Activated naive CD4-positive, alpha-beta T cell treated with Interleukin-2 at 50 U/mL for 16 hours (primary cell): Measurements from ENCODE around the gene ARMH1.

Experiments
- DNase-seq: peaks from one replicate; pipeline ENCODE4 v3.0.0-alpha.2; 2020

Gene ARMH1

DNA sequence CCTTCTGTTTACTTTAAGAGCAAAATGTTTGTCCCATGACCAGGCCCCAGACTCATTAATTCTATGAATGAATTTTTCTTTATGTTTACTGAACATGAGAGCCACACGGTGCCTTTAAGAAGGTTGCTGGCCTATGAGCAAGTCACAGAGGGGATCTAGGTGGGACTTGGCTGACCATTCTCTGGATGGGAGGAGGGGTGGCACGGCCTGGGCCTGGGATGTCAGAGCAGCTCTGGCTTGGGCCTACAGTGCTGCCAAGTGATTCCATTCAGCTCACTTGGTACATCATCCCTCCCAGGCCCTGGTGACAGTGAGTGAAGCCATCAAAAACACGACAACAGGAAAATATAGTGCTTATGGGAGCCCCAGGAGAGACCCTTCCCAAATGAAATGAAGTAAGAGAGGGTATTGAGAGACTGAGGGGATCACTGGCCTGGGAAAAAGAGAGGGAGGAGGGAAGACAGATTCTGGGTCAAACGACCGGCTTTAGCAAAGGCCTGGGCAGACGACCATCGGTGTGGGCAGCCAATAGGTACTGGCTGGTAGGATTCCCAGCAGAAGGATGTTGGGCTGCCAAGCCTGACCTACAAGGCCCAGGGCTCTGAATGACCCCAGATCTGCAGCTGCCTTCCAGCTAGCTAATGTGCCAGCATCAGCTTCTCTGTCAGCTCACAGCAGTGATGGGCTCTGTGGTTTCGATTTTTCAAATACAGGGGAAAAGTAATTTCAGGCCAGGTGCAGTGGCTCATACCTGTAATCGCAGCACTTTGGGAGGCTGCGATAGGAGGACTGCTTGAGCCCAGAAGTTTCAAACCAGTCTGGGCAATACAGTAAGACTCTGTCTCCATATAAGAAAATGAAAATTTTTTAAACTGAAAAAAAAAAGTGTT is 3.5 kb upstream of the ARMH1 start:
- no peak for DNase-seq

DNA sequence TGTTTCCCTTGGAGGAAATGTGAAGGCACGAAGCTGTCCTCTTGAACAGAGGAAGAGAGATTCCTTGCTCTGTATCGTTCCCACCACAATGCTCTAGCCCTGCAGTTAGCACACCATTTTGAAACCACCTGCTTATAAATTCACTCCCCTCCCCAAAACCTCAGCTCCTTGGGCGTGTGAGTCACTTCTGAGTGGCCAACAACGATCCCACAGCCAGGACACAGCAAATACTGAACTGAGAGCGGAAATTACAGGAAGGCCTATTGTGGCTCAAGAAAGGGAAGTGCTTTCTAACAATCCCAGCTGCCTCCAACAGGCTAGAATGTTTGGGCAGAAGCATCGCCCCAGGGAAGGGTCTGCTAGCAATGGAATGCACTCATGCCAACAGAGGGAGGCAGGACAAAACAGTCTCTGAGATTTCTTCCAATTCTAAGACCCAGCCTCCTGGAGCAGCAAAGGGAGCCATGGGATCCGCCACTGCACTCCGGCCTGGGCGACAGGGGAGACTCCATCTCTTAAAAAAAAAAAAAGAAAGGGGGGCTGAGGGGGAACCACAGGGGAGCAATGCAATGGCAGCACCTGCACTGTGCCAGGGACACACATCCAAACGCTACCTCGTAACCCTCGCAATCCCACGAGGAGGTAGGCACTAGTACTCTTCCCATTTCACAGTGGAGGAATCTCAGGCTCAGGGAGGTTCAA is 2.1 kb upstream of the ARMH1 start:
- no peak for DNase-seq

DNA sequence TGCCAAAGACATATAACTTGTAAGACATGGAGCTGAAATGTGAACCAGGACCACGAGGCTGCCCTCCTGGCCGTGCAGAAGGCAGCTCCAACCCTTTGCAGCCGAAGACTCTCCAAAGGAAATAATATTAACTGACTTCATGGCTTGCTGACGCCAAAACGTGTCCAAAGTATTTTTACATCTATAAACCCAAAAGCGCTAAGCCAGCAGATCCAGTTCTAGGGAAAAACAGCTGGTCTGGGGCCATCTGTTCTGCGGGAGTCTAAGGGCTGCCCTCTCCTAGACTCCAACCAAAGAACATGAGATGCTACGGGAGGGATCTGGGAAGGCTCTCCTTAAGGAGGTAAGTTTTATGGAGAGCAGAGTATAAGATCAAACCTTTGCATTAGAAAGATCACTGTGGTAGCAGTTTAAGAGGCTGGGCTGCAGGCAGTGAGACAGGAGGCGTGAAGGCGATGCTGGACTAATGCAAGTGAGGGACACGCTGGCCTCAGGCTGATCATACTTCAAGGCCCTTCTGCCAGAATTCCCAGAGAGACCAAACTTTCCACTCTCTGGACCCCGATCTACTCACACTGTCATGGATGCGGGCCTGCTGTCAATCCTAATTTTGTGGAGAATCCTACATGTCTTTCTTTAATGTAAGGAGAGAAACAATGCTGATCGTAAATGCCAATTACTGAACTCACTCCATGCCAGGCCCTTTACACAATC is 1.4 kb upstream of the ARMH1 start:
- DNase-seq, result no peak

DNA sequence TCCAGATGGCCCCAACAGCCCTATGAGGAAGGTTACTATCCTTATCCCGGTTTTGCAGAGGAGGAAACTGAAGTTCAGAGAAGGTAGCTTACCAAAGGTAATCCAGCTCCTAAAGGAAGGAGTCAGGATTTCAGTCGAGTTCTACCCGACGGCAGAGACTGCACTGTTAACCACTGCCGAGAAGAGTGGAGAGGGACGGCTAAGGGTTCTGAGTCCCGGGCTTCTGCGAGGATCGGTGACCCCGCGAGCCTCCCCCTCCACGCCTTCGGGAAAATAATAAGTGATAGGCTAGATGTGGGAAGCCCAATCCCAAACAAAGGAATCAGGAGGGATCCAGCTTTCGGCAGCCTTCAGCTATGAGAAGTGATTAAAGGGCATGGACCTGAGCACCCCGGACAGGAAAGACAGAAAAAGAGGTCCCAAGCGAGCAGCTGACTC is 820 bp upstream of the ARMH1 start:
- DNase-seq, result no peak

DNA sequence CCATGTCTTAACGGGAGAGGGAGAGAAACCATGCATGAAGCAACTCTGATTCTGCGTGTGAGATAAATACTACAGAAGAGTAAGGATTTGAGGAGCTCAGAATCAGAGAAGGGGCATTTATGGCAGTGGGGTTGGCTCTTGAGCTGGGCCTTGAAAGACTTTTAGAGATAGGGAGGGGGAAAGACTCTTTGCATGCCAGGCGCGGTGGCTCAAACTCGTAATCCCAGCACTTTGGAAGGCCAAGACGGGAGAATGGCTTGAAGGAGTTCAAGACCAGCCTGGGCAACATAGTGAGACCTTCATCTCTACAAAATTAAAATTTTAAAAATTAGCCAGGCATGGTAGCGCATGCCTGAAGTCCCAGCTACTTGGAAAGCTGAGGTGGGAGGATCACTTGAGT is 672 bp downstream of the ARMH1 start:
- DNase-seq, result no peak

DNA sequence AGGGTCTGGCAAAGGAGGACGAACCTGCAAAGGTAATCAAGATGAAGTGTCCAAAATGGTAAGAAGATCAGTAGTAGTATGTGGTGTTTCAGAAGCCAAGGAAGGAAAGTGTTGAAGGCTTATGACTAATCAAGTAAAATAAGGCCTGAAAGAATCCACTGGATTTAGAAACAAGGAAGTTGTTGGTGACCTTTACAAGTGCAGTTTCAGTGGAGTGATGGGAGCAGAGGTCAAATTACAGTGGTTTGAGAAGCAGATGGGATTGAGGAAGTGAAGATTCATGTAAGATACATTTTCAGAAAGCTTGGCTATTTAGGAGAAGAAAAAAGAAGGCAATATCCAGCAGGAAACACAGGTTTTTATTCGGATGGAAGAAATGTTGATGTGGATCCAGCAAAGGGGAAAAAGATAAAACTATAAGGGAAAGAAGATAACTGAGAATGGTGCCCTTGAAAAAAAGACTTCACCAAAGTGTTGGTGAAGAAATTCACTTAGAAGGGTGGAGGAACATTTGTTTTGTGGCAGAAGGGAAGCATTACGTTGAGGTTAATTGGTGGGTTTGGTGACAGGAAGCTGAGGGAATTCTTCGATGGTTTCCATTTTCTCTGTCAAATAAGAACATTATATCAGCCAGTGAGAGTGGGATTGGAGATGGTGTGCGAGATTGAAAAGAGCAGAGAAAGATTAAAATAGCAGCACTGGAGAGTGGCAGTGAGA is 2.1 kb downstream of the ARMH1 start:
- no peak for DNase-seq

DNA sequence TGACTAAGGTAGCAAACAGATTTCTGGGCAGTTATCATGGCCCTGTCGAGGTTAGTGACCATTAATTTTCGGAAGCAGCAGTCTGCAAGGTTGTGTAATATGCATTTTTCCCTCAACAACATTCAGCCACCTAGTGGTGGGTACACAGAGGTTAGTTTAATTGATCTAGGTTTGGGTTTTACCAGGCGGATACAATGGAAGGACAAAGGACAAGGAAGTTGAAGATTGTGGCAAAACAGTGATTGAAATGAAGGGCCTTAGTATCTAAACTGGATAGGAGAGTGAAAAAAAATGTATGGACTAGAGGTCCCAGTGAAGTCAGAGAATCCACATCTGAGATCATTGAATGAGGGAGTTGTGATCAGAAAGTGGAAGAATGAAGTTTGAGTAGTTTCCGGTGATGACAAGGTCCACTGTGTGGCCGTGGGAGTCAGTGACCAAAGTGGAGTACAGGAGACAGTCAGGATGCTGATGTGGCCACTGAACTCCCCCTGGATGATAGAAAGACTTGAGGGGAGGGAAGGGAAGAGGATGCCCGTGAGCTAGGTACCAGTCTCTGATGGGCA is 2.8 kb downstream of the ARMH1 start:
- no peak for DNase-seq

DNA sequence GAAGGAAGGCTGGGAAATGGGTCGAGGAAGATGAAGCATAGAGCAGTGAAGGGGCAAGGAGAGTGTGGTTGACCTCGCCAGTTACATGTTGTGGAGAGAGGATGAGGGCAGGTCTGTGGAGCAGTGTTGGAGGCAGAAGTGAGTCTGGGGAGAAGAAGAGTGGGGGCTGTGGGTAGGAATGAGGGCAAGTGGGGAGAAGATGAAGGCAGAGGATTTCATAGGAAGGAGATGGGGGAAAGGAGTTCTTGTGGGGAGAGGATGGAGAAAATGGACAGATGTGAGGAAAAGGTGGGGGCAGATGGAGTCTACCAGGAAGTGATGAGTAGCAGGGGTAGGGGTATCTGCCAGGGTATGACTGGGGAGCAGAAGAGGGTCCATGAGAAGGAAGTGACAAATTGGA is 3.6 kb downstream of the ARMH1 start:
- DNase-seq, result no peak

DNA sequence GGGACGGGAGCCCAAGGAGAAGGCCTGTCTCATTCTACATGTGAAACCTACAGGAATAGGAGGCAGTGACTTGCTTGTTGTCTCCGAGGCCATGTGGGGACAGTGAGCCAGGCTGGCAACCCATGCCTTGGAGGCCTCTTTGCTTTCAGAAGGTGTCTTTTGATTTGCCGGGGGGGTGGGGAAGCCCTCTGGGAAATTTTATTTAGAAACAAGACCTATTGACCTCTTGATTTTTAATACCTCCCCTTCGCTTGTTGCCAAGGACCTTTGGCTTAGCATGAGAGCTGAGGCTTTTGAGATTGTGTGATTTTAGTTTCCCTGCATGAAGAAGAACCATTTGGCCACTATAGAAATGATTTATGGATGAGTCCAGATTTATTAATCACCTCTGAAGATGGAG is 4.1 kb downstream of the ARMH1 start:
- no peak for DNase-seq

DNA sequence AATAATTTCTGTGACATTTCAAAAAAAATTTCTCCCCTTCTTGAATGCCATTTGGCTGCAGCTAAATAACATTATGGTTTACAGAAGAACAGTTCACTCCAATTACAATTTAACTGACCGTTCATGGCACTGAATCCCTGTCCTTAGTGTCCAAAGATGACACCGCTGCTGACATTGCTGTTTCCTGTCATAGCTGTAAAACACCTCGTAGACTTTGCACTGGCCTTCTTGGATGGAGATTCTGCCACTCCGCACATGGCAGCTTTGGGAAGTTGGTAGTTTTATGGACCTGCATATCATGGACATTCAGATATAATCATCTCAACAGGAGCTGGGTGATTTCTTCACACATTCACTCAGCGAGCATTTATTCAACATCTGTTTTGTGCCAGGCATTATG is 5.0 kb downstream of the ARMH1 start:
- DNase-seq, result no peak

DNA sequence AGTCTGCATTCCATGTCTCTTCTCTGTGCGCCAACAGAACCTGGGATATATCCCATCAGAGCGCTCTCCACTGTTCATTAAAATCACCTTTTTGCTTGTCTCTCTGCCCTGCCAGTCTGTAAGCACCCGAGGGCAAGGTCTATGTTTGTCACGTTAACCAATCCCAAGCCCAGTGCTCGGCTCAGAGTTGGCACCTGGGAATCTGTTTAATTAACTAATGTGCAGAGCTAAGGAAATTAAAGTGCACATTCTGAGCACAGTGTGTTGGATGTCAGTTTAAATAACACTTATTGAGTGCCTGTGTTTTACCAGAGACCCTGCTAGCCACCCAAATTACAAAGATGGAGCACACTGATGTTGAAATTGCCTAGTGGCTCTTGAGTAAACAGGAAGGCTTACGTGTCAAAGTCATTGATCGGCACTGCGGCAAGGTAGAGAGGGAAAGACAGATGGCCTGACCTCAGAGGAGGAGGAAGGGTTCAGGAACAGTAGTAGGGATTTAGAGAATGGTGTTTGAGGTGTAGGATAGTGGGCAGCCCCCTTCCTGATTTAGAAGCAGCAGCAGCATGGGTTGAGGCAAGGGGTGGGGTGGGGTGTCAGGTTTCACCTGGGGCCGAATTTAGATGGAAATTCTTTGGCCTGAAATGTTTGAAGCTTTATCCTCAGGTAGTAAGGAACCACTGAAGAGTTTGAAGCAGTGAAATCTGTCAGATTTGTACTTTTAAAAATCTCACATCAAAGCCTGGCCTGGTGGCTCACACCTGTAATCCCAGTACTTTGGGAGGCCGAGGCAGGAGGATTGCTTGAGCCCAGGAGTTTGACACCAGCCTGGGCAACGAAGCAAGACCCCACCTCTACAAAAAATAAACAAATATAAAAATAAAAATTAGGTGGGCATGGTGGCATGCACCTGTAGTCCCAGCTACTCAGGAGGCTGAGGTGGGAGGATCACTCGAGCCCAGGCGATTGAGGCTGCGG is 7.7 kb downstream of the ARMH1 start:
- no peak for DNase-seq

DNA sequence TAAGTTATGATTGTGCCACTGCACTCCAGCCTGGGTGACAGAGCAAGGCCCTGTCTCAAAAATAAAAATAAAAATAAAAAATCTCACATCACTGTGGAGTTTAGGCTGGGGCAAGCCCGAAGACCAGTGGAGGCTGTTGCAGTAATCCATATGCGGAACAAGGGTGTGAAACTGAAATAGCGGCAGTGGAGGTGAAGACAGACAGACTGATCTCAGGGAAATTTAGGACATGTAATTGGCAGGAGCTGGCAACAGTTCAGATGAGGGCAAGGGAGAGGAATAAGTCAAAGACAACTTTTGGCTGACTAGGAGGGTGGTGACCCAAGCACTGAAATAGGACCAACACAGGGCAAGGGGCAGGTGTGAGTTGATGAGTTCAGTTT is 8.4 kb downstream of the ARMH1 start:
- DNase-seq, result no peak

DNA sequence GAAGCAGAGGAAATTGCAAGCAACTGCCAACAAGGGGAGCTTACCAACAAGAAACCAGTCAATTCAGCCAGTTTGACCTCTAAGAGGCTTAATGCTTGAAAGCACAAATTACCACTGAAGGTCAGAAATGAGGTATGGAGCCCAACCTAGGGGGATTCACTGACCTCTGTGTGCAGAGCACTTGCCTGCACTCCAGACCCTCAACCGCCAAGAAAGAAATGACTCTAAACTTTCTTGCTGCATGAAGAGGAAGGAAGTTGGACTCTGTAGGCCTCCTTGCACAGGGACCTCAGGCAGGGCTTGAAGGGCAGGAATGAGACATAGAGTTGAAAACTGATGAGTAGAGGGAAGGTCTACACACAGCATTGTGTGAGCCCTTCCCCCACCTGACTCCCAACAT is 10.0 kb downstream of the ARMH1 start:
- DNase-seq, result no peak

DNA sequence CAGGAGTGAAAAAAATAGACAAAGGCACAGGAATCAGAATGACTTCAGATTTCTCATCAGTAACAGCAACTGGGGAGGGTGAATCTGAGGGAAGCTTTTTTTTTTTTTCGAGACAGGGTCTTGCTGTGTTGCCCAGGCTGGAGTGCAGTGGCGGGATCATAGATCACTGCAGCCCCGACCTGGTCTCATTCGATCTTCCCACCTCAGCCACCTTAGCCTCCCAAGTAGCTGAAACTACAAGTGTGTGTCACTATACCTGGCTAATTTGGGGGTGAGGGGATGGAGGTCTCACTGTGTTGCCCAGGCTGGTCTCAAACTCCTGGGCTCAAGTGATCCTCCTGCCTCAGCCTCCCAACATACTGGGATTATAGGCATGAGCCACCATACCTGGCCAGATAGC is 10.7 kb downstream of the ARMH1 start:
- DNase-seq, result no peak

DNA sequence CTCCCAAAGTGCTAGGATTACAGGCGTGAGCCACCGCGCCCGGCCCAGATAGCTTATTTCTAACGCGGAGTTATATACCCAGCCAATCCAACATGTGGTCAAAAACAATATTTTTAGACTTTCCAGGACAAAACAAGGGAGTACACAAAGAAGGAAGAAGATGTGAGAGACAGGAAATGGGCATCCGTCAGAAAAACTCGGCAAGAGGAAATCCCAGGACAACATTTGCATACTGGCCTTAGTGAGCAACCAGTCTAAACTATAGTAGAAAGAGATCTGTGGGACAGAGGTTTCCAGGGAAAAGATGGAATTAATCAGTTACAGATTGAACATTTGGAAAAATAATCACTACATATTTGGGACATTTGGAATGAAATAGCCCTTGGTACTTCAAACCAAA is 11.4 kb downstream of the ARMH1 start:
- no peak for DNase-seq

DNA sequence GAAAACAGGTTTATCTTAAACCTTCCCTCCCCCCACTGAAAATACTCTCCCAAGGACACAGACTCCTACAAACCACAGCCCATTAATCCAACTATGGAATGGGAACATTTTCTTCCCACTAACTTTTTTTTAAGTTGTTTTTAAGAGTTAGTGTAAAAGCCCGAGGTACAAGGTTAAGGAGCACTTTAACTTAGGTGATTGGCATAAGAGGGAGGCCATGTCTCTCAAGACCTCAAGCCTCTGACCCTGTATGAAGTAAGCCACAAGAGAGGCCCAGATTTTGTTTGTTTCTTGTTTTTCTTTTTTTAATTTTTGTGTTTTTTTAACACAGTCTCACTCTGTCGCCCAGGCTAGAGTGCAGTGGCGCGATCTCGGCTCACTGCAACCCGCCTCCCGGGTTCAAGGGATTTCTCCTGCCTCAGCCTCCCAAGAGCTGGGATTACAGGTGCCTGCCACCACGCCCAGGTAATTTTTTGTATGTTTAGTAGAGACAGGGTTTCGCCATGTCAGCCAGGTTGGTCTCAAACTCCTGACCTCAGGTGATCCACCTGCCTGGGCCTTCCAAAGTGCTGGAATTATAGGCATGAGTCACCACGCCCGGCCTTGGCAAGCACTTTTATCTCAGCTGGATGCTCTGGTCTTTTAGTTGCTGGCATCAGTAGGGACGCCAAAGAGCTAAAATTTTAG is 14.4 kb downstream of the ARMH1 start:
- no peak for DNase-seq

DNA sequence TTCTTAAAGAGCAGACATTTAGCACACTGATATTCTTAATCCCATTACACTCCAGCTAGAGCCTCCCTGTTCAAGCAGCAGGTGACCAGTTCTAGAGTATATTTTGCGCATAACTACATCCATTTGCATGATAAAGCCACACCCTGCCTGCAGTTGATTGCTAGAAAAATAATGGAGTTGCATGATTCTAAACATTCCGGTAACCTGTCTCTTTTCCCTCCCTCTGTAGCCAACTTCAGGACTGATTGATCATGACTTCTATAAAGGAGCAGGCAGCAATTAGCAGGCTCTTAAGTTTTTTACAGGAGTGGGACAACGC is 14.9 kb downstream of the ARMH1 start:
- no peak for DNase-seq

DNA sequence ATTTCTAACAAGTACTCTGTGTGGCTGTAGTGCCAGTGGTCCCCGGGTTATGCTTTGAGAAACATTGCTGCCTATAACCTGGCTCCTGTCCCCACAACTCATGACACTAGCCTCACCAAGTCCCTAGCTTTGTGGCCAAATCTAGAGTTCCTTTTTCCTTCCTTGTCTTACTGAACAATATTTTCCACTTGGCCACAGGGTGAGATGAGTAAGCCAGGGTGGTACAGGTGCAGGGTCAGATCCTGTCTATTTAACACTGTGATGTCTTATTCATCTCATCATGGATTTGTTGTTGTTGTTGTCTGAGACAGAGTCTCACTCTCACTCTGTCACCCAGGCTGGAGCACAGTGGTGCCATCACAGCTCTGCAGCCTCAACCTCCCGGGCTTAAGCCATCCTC is 18.6 kb downstream of the ARMH1 start:
- DNase-seq, result no peak

DNA sequence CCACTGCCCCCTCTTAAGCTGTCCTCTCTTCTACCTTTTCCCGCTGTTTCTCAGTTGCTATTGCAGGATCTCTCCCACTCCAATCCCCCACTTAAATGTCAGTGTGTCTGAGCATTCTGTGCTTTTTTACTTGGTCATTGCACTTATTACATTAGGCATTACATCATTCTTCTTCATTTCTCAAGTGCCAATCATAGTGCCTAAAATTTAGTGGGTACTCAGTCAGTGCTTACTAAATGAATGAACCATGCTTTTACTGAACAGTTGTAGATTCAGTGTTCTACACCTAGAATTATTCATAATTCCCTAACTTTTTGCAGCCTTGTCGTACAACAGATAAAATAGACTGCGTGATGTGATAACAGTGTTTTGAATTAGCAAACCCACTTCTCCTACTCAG is 19.4 kb downstream of the ARMH1 start:
- no peak for DNase-seq

DNA sequence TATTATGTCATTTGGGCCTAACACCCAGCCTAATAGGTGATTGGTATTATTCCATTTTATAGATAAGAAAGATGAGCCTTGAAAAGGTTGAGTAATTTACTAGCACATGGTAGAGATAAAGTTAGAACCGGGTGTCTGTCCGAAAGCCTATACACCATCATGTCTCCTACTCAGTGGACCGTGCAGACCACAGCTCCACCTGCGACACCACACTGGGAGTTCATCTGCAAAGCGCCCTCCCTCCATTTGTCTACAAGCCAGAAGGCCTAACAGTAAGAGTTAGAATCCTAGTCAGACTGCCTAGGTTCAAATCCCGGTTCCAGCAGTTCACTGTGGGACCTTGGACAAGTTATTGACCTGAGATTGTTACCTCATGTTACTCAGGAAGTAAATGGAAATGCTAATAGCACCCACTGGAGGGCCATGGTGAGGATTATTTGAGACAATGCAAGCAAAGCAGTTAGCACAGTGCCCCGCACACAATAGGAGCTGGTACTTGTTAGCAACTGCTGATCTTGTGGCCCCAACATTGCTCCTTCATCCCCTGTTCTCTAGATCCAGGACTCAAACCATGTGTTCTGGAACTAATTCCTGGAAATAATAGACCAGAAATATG is 20.5 kb downstream of the ARMH1 start:
- no peak for DNase-seq

DNA sequence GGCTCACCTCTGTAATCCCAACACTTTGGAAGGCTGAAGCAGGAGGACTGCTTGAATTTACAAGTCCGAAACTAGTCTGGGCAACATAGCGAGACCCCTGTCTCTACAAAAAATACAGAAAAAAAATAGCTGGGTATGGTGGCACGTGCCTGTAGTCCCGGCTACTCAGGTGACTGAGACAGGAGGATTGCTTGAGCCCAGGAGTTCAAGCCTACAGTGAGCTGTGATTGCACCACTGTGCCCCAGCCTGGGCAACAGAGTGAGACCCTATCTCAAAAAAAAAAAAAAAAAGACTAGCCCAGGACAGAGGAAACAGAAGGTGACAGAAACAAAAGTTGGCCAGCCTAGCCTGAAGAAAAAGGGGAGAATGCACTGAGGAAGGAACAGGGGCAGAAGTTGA is 21.2 kb downstream of the ARMH1 start:
- DNase-seq, result no peak
